GM12878 (cell line): ENCODE measurements around the gene DNMT3A.

Experiments
- CEBPB ChIP-seq, 2 experiments: fragments of 150-350 bp in 1 of 2; IDR thresholded peaks; 2 replicates each; pipeline ENCODE4 v1.6.1; 2012 to 2014; ENCODE audit warnings: low read depth in 2 of 2, low read length in 2 of 2, borderline replicate concordance in 1 of 2, inconsistent platforms in 1 of 2
- EGR1 ChIP-seq, 2 experiments: IDR thresholded peaks; 1 replicate in 1 of 2; 2 replicates in 1 of 2; pipeline ENCODE4 v1.6.1; 2011 to 2012; ENCODE audit warnings: low read depth in 2 of 2, low read length in 2 of 2, borderline replicate concordance in 1 of 2, mild to moderate bottlenecking in 1 of 2, moderate library complexity in 1 of 2
- ETV6 ChIP-seq, 2 experiments: fragments of 450-650 bp in 1 of 2; IDR thresholded peaks in 1 of 2; conservative IDR thresholded peaks in 1 of 2; 2 replicates each; pipeline ENCODE4 v1.6.1; 2014; ENCODE audit warnings: antibody characterized with exemption in 1 of 2, borderline replicate concordance in 1 of 2, low read depth in 1 of 2, mild to moderate bottlenecking in 1 of 2, moderate library complexity in 1 of 2
- JUND ChIP-seq: IDR thresholded peaks from 2 replicates; pipeline ENCODE4 v1.6.1; 2012; ENCODE audit warnings: low read depth, mild to moderate bottlenecking, low read length, improper control_type of control experiment, moderate library complexity
- NRF1 ChIP-seq: conservative IDR thresholded peaks from 2 replicates; pipeline ENCODE4 v1.6.1; 2011; ENCODE audit warnings: mild to moderate bottlenecking, low read depth, low read length, improper control_type of control experiment
- ZNF24 ChIP-seq: fragments of 450-650 bp; IDR thresholded peaks from 2 replicates; pipeline ENCODE4 v1.6.1; 2017; ENCODE audit warnings: antibody characterized with exemption, mild to moderate bottlenecking
- TF ChIP-seq, protein P1 (sequence below): fragments of 450-650 bp; IDR thresholded peaks from 2 replicates; pipeline ENCODE4 v1.6.1; 2017; ENCODE audit warnings: mild to moderate bottlenecking

DNA sequence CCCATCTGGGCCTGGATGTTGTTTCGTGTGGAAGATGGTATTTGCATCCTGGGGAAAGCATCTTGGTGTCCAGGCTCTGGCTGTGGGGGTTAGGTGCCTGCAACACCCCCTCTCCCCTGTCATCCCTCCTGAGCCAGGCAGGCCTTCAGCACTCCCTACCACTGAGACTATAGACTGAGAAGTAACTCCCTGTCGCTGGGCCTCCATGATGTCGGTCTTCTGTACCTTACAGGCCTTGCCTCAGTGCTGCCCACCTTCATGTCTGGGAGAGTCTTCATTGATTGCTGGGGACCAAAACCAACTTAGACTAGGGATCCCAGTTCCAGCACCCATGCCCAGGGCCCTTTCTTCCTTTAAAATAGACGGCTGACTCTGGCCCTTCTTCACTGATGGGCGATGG lies 33.1 kb upstream of the DNMT3A start:
- TF ChIP-seq JUND (no peak), ETV6 (conservative IDR thresholded peaks at IDR 0.05 in 1 of 2, IDR thresholded peaks at IDR 0.05 in 1 of 2; ENCODE audit: borderline replicate concordance in 1 of 2, low read depth in 1 of 2) (no peak), EGR1 (IDR thresholded peaks at IDR 0.05; ENCODE audit: borderline replicate concordance in 1 of 2, low read depth in 2 of 2, low read length in 2 of 2) (no peak), NRF1 (no peak), ZNF24 (no peak), CEBPB (IDR thresholded peaks at IDR 0.05; ENCODE audit: borderline replicate concordance in 1 of 2, low read depth in 2 of 2, low read length in 2 of 2) (no peak)
- TF ChIP-seq, protein P1, sequence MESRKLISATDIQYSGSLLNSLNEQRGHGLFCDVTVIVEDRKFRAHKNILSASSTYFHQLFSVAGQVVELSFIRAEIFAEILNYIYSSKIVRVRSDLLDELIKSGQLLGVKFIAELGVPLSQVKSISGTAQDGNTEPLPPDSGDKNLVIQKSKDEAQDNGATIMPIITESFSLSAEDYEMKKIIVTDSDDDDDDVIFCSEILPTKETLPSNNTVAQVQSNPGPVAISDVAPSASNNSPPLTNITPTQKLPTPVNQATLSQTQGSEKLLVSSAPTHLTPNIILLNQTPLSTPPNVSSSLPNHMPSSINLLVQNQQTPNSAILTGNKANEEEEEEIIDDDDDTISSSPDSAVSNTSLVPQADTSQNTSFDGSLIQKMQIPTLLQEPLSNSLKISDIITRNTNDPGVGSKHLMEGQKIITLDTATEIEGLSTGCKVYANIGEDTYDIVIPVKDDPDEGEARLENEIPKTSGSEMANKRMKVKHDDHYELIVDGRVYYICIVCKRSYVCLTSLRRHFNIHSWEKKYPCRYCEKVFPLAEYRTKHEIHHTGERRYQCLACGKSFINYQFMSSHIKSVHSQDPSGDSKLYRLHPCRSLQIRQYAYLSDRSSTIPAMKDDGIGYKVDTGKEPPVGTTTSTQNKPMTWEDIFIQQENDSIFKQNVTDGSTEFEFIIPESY, result no peak
